GM23338 (cell line): ENCODE measurements around the gene RRP8. TPM values are rescaled to one million over a fixed set of nuclear protein-coding genes. Genes with fewer than 3 reads are reported as not detected.

Experiments used
- ATAC-seq: fragments of 200-7000 bp; cut with Tn5 transposase; 3 replicates; pipeline ENCODE4 v1.9.1; 2020
- DNase-seq: peaks from one replicate; pipeline ENCODE4 v3.0.0-alpha.2; 2015; ENCODE audit warnings: low spot score
- H2AFZ ChIP-seq: fragments of 200-600 bp; sonication (generic); 2 replicates; pipeline ENCODE4 v1.8.0; 2016; ENCODE audit warnings: antibody characterized with exemption, mild to moderate bottlenecking, moderate library complexity
- H3F3A ChIP-seq: fragments of 200-600 bp; sonication (generic); replicated peaks from 2 replicates; pipeline ENCODE4 v1.8.0; 2017; ENCODE audit warnings: antibody characterized with exemption, mixed run types, low read depth
- H3K27ac ChIP-seq: fragments of 200-600 bp; sonication (generic); 2 replicates; pipeline ENCODE4 v1.6.1; 2016; ENCODE audit warnings: low read depth
- H3K27me3 ChIP-seq: fragments of 200-600 bp; sonication (generic); 2 replicates; pipeline ENCODE4 v1.8.0; 2016; ENCODE audit warnings: mild to moderate bottlenecking, mixed run types, moderate library complexity; ENCODE audit not compliant: insufficient read depth
- H3K36me3 ChIP-seq: fragments of 200-600 bp; sonication (generic); 2 replicates; pipeline ENCODE4 v1.8.0; 2016; ENCODE audit warnings: mild to moderate bottlenecking; ENCODE audit not compliant: insufficient read depth
- H3K4me1 ChIP-seq: fragments of 200-600 bp; sonication (generic); 2 replicates; pipeline ENCODE4 v1.8.0; 2016; ENCODE audit warnings: mild to moderate bottlenecking, moderate library complexity; ENCODE audit not compliant: insufficient read depth
- H3K4me2 ChIP-seq: fragments of 200-600 bp; sonication (generic); 2 replicates; pipeline ENCODE4 v1.7.1; 2017; ENCODE audit warnings: mixed run types
- H3K4me3 ChIP-seq: fragments of 200-600 bp; sonication (generic); 2 replicates; pipeline ENCODE4 v1.6.1; 2016; ENCODE audit warnings: mixed run types
- H3K79me2 ChIP-seq: fragments of 200-600 bp; sonication (generic); replicated peaks from 2 replicates; pipeline ENCODE4 v1.8.0; 2017; ENCODE audit warnings: mild to moderate bottlenecking; ENCODE audit not compliant: insufficient read depth
- H3K9me2 ChIP-seq: fragments of 200-600 bp; sonication (generic); 2 replicates; pipeline ENCODE4 v1.8.0; 2017; ENCODE audit not compliant: insufficient read depth
- H4K20me1 ChIP-seq: fragments of 200-600 bp; sonication (generic); replicated peaks from 2 replicates; pipeline ENCODE4 v1.8.0; 2017; ENCODE audit warnings: mild to moderate bottlenecking; ENCODE audit not compliant: insufficient read depth
- H3K27ac Mint-ChIP-seq: 2 replicates; pipeline ENCODE4 v1.8.0; 2020; ENCODE audit warnings: inconsistent platforms, mild to moderate bottlenecking, moderate library complexity, mixed read lengths
- H3K27me3 Mint-ChIP-seq: 3 replicates; pipeline ENCODE4 v1.8.0; 2022; ENCODE audit warnings: low read depth, mild to moderate bottlenecking, moderate library complexity, mixed read lengths, inconsistent platforms; ENCODE audit not compliant: insufficient read depth, poor library complexity
- H3K36me3 Mint-ChIP-seq: 3 replicates; pipeline ENCODE4 v1.8.0; 2021; ENCODE audit warnings: low read depth, mild to moderate bottlenecking, inconsistent platforms, moderate library complexity, mixed read lengths
- H3K4me1 Mint-ChIP-seq: 3 replicates; pipeline ENCODE4 v1.8.0; 2020; ENCODE audit warnings: mild to moderate bottlenecking, inconsistent platforms, mixed read lengths
- H3K4me3 Mint-ChIP-seq: 3 replicates; pipeline ENCODE4 v1.8.0; 2021; ENCODE audit warnings: moderate library complexity, mild to moderate bottlenecking, inconsistent platforms, mixed read lengths
- H3K9me3 Mint-ChIP-seq: 3 replicates; pipeline ENCODE4 v1.8.0; 2020; ENCODE audit warnings: moderate library complexity, mild to moderate bottlenecking, inconsistent platforms, mixed read lengths
- CREB1 ChIP-seq: fragments of 250-450 bp; sonication (Bioruptor Pico); IDR thresholded peaks from 2 replicates; pipeline ENCODE4 v1.5.0; 2020; ENCODE audit warnings: low read depth, mild to moderate bottlenecking, moderate library complexity
- NANOG ChIP-seq: IDR thresholded peaks from 2 replicates; pipeline ENCODE4 v1.6.1; 2016; ENCODE audit warnings: antibody characterized with exemption, borderline replicate concordance
- STAT1 ChIP-seq: IDR thresholded peaks from one replicate; pipeline ENCODE4 v1.6.1; 2016; ENCODE audit warnings: antibody characterized with exemption; ENCODE audit not compliant: unreplicated experiment
- ZNF114 ChIP-seq: fragments of 250-450 bp; sonication (Bioruptor Pico); IDR thresholded peaks from 2 replicates; pipeline ENCODE4 v1.5.0; 2020; ENCODE audit warnings: mild to moderate bottlenecking, moderate library complexity
- ZNF331 ChIP-seq: fragments of 250-450 bp; sonication (Bioruptor Pico); IDR thresholded peaks from 2 replicates; pipeline ENCODE4 v1.5.0; 2020; ENCODE audit warnings: low read depth, mild to moderate bottlenecking, moderate library complexity
- polyA plus RNA-seq: library from polyadenylated mRNA; unstranded; fragments of >200 nt; fragmentation: Nextera tagmentation; extraction: Ambion mirVana; gene quantifications from 2 replicates; pipeline ENCODE4 v1.2.1, GENCODE V29; 2016
- total RNA-seq: library from RNA; depleted of rRNA; stranded (reverse); fragments of >200 nt; shearing (Covaris generic); gene quantifications from 2 replicates; pipeline ENCODE4 v1.2.3, GENCODE V29; 2014
- TF ChIP-seq, protein P1 (sequence below): IDR thresholded peaks from 2 replicates; pipeline ENCODE4 v1.6.1; 2016; ENCODE audit warnings: antibody characterized with exemption
- TF ChIP-seq, protein P2 (sequence below): IDR thresholded peaks from one replicate; pipeline ENCODE4 v1.6.1; 2018; ENCODE audit warnings: antibody characterized with exemption; ENCODE audit not compliant: unreplicated experiment
- TF ChIP-seq, protein P3 (sequence below): fragments of 250-450 bp; sonication (Bioruptor Pico); IDR thresholded peaks from 2 replicates; pipeline ENCODE4 v1.5.0; 2020; ENCODE audit warnings: mild to moderate bottlenecking, moderate library complexity

Gene RRP8
- total and polyA plus RNA-seq, 2 experiments from 2014 or later, result 7.4 to 13.7 TPM

DNA sequence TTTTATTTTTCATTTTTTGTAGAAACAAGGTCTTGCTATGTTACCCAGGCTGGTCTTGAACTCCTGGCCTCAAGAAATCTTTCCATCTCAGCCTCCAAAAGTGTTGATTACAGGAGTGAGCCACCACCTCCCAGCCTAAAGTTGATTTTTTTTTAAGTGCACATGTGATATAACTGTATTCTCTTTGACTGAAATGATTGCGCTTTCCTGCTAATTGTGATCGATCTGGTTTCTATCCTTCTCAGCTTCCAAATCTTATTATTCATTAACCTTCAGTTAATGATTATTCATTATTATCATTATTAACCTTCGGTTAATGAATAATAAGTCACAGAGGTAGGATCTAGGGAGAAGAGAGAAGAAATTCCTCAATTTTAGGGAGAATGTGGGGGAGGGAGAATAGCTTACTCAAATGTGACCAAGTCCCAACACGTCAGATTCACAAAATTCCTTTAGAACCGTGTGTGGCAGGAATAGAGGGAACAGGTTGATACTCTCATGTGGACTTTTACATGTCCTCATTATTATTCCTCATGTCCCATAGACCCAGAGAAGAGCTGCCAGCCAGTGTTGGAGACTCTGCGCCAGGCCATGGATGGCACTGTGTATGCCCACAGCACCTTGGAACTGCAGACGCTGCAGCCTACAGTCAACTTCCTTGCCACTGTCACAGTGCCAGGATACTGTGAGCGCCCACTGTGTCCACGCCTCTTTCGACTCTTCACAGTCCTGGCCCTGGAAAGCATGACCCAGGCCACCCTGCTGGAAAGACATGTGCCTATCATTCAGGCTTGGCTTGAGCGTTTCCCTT, 47.1 kb downstream of the RRP8 start:
- no peak overlapping the region for H3K27ac Mint-ChIP-seq
- no peaks in the 10 kb centered on the region for H3K4me1 Mint-ChIP-seq
- Histone ChIP-seq H3K36me3 (no peaks in the 10 kb centered on the region), H3K27me3 (no peaks in the 10 kb centered on the region), H3K4me1 (no peaks in the 10 kb centered on the region), H4K20me1 (no peaks in the 10 kb centered on the region), H3F3A (no peaks in the 10 kb centered on the region), H2AFZ (no peak overlapping the region), H3K4me3 (no peak overlapping the region), H3K9me2 (no peaks in the 10 kb centered on the region), H3K4me2 (no peak overlapping the region), H3K79me2 (no peaks in the 10 kb centered on the region), H3K27ac (no peak overlapping the region)
- no peak overlapping the region for H3K4me3 Mint-ChIP-seq
- ATAC-seq, result no peak
- no peak for TF ChIP-seq STAT1
- H3K36me3 Mint-ChIP-seq, result no peaks in the 10 kb centered on the region
- H3K9me3 Mint-ChIP-seq, result no peaks in the 10 kb centered on the region
- peaks cover 5% of the 10 kb centered on the region for H3K27me3 Mint-ChIP-seq
- DNase-seq, result no peak

DNA sequence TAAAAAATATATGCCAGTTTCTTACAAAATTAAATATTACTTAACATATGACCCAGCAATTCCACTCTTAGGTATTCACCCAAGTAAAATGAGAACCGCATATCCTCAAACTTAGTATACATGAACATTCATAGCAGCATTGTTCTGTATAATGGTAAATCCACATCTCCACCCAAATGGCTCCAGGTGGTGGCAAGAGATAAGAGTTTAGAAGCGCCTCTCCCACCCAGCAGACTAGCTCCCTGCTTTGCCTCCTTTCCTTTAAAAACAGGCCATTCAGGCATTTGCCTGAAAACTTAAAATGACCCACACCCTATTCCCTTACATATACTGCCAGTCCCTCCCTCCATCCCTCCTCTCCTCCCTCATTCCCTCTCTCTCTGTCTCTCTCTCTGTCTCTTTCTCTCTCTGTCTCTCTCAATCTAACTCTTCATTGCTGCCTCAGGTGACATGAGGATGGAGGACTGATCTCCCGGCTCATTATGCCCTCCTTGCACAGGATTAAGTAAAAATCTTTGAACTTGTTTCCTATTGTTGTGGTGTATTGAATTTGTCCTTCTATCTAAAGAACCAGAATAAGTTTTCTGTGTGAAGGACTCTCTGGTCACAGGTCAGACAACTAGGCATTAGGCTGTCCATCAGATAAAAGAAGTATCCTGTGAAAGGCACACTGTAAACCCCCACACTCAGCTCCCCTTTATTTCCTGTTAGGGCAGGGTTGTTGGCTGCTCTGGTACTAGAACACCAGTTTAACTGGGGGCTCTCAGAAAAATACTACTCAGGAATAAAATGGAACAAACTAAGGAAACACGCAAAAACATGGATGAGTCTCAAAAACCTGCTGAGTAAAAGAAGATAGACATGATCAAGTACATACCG, 48.3 kb downstream of the RRP8 start:
- no peak overlapping the region for H3K4me2 ChIP-seq
- TF ChIP-seq ZNF331 (CRISPR knock-in tag), result no peak
- TF ChIP-seq CREB1, result no peak
- no peak for TF ChIP-seq NANOG
- TF ChIP-seq, protein P1, sequence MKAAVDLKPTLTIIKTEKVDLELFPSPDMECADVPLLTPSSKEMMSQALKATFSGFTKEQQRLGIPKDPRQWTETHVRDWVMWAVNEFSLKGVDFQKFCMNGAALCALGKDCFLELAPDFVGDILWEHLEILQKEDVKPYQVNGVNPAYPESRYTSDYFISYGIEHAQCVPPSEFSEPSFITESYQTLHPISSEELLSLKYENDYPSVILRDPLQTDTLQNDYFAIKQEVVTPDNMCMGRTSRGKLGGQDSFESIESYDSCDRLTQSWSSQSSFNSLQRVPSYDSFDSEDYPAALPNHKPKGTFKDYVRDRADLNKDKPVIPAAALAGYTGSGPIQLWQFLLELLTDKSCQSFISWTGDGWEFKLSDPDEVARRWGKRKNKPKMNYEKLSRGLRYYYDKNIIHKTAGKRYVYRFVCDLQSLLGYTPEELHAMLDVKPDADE, result no peak
- no peak for TF ChIP-seq ZNF114
- TF ChIP-seq, protein P2, sequence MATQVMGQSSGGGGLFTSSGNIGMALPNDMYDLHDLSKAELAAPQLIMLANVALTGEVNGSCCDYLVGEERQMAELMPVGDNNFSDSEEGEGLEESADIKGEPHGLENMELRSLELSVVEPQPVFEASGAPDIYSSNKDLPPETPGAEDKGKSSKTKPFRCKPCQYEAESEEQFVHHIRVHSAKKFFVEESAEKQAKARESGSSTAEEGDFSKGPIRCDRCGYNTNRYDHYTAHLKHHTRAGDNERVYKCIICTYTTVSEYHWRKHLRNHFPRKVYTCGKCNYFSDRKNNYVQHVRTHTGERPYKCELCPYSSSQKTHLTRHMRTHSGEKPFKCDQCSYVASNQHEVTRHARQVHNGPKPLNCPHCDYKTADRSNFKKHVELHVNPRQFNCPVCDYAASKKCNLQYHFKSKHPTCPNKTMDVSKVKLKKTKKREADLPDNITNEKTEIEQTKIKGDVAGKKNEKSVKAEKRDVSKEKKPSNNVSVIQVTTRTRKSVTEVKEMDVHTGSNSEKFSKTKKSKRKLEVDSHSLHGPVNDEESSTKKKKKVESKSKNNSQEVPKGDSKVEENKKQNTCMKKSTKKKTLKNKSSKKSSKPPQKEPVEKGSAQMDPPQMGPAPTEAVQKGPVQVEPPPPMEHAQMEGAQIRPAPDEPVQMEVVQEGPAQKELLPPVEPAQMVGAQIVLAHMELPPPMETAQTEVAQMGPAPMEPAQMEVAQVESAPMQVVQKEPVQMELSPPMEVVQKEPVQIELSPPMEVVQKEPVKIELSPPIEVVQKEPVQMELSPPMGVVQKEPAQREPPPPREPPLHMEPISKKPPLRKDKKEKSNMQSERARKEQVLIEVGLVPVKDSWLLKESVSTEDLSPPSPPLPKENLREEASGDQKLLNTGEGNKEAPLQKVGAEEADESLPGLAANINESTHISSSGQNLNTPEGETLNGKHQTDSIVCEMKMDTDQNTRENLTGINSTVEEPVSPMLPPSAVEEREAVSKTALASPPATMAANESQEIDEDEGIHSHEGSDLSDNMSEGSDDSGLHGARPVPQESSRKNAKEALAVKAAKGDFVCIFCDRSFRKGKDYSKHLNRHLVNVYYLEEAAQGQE, result no peak
- TF ChIP-seq, protein P3, sequence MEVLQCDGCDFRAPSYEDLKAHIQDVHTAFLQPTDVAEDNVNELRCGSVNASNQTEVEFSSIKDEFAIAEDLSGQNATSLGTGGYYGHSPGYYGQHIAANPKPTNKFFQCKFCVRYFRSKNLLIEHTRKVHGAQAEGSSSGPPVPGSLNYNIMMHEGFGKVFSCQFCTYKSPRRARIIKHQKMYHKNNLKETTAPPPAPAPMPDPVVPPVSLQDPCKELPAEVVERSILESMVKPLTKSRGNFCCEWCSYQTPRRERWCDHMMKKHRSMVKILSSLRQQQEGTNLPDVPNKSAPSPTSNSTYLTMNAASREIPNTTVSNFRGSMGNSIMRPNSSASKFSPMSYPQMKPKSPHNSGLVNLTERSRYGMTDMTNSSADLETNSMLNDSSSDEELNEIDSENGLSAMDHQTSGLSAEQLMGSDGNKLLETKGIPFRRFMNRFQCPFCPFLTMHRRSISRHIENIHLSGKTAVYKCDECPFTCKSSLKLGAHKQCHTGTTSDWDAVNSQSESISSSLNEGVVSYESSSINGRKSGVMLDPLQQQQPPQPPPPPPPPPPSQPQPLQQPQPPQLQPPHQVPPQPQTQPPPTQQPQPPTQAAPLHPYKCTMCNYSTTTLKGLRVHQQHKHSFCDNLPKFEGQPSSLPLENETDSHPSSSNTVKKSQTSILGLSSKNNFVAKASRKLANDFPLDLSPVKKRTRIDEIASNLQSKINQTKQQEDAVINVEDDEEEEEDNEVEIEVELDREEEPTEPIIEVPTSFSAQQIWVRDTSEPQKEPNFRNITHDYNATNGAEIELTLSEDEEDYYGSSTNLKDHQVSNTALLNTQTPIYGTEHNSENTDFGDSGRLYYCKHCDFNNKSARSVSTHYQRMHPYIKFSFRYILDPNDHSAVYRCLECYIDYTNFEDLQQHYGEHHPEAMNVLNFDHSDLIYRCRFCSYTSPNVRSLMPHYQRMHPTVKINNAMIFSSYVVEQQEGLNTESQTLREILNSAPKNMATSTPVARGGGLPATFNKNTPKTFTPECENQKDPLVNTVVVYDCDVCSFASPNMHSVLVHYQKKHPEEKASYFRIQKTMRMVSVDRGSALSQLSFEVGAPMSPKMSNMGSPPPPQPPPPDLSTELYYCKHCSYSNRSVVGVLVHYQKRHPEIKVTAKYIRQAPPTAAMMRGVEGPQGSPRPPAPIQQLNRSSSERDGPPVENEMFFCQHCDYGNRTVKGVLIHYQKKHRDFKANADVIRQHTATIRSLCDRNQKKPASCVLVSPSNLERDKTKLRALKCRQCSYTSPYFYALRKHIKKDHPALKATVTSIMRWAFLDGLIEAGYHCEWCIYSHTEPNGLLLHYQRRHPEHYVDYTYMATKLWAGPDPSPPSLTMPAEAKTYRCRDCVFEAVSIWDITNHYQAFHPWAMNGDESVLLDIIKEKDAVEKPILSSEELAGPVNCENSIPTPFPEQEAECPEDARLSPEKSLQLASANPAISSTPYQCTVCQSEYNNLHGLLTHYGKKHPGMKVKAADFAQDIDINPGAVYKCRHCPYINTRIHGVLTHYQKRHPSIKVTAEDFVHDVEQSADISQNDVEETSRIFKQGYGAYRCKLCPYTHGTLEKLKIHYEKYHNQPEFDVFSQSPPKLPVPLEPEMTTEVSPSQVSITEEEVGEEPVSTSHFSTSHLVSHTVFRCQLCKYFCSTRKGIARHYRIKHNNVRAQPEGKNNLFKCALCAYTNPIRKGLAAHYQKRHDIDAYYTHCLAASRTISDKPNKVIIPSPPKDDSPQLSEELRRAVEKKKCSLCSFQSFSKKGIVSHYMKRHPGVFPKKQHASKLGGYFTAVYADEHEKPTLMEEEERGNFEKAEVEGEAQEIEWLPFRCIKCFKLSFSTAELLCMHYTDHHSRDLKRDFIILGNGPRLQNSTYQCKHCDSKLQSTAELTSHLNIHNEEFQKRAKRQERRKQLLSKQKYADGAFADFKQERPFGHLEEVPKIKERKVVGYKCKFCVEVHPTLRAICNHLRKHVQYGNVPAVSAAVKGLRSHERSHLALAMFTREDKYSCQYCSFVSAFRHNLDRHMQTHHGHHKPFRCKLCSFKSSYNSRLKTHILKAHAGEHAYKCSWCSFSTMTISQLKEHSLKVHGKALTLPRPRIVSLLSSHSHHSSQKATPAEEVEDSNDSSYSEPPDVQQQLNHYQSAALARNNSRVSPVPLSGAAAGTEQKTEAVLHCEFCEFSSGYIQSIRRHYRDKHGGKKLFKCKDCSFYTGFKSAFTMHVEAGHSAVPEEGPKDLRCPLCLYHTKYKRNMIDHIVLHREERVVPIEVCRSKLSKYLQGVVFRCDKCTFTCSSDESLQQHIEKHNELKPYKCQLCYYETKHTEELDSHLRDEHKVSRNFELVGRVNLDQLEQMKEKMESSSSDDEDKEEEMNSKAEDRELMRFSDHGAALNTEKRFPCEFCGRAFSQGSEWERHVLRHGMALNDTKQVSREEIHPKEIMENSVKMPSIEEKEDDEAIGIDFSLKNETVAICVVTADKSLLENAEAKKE, result no peak
- H3K4me1 ChIP-seq, result no peaks in the 10 kb centered on the region
- H3K79me2 ChIP-seq, result no peaks in the 10 kb centered on the region
- Mint-ChIP-seq H3K4me3 (no peak overlapping the region), H3K27ac (no peak overlapping the region), H3K9me3 (no peaks in the 10 kb centered on the region), H3K4me1 (no peaks in the 10 kb centered on the region), H3K27me3 (peaks cover 5% of the 10 kb centered on the region), H3K36me3 (no peaks in the 10 kb centered on the region)
- H3K36me3 ChIP-seq, result no peaks in the 10 kb centered on the region
- no peak overlapping the region for H3K27ac ChIP-seq
- H4K20me1 ChIP-seq, result no peaks in the 10 kb centered on the region
- H3K4me3 ChIP-seq, result no peak overlapping the region
- DNase-seq (no peak), ATAC-seq (no peak)
- H3F3A ChIP-seq, result no peaks in the 10 kb centered on the region
- no peaks in the 10 kb centered on the region for H3K27me3 ChIP-seq
- no peaks in the 10 kb centered on the region for H3K9me2 ChIP-seq
- H2AFZ ChIP-seq, result no peak overlapping the region
